Neural progenitor cell (in vitro differentiated cells): ENCODE results near the gene MYCT1.

ENCODE experiments used
- CTCF ChIP-seq: fragments of 200-600 bp; sonication (generic); IDR thresholded peaks from 2 replicates; pipeline ENCODE4 v1.5.1; 2017; ENCODE audit warnings: antibody characterized with exemption, mild to moderate bottlenecking
- EZH2phosphoT487 ChIP-seq: fragments of 200-600 bp; sonication (generic); IDR thresholded peaks from 2 replicates; pipeline ENCODE4 v1.6.1; 2017; ENCODE audit warnings: antibody characterized with exemption

GRCh38 chr6:152705327-152705726 is 7.6 kb downstream of the MYCT1 start:
- TF ChIP-seq CTCF (no peak), EZH2phosphoT487 (no peak)
